ENCODE results near the gene SYK. TPM values are rescaled to one million over a fixed set of nuclear protein-coding genes. Genes with fewer than 3 reads are reported as not detected.

Gene SYK
- total RNA-seq, 4 donors from 2014 or later: 7.0 to 16.6 (median 8.7) TPM

GRCh38 chr9:90857855-90858254 is 56.2 kb downstream of the SYK start:
- Histone ChIP-seq H3K9me3 (no peaks in the 10 kb centered on the region), H3K36me3 (peaks cover 0 to 3% (median 0%) of the 10 kb centered on the region in 4 donors), H3K27me3 (no peaks in the 10 kb centered on the region), H3K4me1 (peaks cover 0 to under 1% (median under 1%) of the 10 kb centered on the region in 4 donors), H3K27ac (replicated peaks in 1 of 4) (no peak overlapping the region), H3K4me3 (no peak overlapping the region)
- intact Hi-C loops (cut with DNase I): no loop called here
- 85% methylated on average over 5 of the region's 5 CpGs for WGBS
- TF ChIP-seq POLR2AphosphoS5 (IDR thresholded peaks at IDR 0.05) (no peak), EP300 (IDR thresholded peaks at IDR 0.05) (no peak), CTCF (IDR thresholded peaks at IDR 0.05) (no peak), POLR2A (IDR thresholded peaks at IDR 0.05; ENCODE audit: low read depth) (no peak)
- no peak for DNase-seq (ENCODE audit: extremely low spot score)

DNA sequence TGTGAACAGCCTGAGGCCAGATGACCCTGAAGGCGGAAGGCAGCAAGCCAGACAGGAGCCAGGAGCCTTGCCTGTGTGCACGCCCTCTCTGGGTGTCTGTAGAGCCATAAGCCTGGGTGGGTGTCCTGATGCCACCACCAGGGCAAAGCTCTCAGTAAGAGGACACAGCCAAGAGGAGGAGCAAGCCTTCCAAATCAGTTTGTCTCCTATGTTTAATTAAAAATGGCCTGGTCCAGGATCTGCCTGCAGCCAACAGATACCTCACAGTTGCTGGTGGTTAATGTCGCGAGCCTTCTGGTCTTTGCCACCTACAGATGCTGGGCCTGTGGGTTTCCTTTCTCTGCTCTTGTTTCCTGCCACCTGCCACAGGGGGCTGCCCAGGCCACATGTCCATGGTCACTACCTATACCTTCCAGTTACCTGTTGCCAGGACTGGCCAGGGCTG is 56.9 kb downstream of the SYK start:
- Histone ChIP-seq H3K36me3 (peaks cover 0 to 6% (median 0%) of the 10 kb centered on the region in 4 donors), H3K9me3 (no peaks in the 10 kb centered on the region), H3K4me1 (no peaks in the 10 kb centered on the region), H3K27ac (replicated peaks in 1 of 4) (no peak overlapping the region), H3K27me3 (no peaks in the 10 kb centered on the region), H3K4me3 (no peak overlapping the region)
- 86% methylated on average over 3 of the region's 4 CpGs for WGBS
- intact Hi-C loops (cut with DNase I): no loop called here
- no peak for DNase-seq (ENCODE audit: extremely low spot score)
- TF ChIP-seq POLR2AphosphoS5 (IDR thresholded peaks at IDR 0.05): no peak
- no peak for TF ChIP-seq POLR2A (IDR thresholded peaks at IDR 0.05; ENCODE audit: low read depth)
- no peak for TF ChIP-seq CTCF (IDR thresholded peaks at IDR 0.05)
- TF ChIP-seq EP300 (IDR thresholded peaks at IDR 0.05): no peak

DNA sequence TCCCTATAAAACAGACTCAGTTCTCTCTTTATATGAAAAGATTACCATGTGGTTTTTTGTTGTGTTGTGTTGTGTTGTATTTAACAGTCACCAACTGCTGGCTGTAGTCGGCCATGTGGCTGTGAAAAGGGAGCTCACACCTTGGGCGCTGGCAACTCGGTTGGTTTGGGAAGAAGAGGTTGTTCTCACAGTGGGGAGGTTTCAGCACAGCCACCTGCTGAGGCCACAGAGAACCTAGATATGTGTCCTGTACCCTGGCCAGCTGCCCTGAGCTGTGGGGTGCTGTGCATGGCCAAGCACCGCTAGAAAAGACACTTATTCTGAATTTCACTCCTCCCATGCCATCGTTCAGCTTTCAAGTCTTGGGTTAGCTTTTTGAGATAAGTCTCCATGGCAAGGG is 58.8 kb downstream of the SYK start:
- Histone ChIP-seq H3K27me3 (no peaks in the 10 kb centered on the region), H3K4me1 (no peaks in the 10 kb centered on the region), H3K9me3 (no peaks in the 10 kb centered on the region), H3K4me3 (no peak overlapping the region), H3K27ac (replicated peaks in 1 of 4) (no peak overlapping the region), H3K36me3 (peaks cover 0 to 6% (median 0%) of the 10 kb centered on the region in 4 donors)
- 85% methylated on average over 5 of the region's 5 CpGs for WGBS
- no peak for TF ChIP-seq POLR2A (IDR thresholded peaks at IDR 0.05; ENCODE audit: low read depth)
- no peak for TF ChIP-seq EP300 (IDR thresholded peaks at IDR 0.05)
- no peak for TF ChIP-seq CTCF (IDR thresholded peaks at IDR 0.05)
- no peak for TF ChIP-seq POLR2AphosphoS5 (IDR thresholded peaks at IDR 0.05)
- intact Hi-C loops (cut with DNase I): no loop called here
- no peak for DNase-seq (ENCODE audit: extremely low spot score)

GRCh38 chr9:90860826-90861225 is 59.2 kb downstream of the SYK start:
- intact Hi-C loops (cut with DNase I): no loop called here
- Histone ChIP-seq H3K4me3 (no peak overlapping the region), H3K36me3 (peaks cover 0 to 6% (median 0%) of the 10 kb centered on the region in 4 donors), H3K9me3 (no peaks in the 10 kb centered on the region), H3K27ac (replicated peaks in 1 of 4) (no peak overlapping the region), H3K27me3 (no peaks in the 10 kb centered on the region), H3K4me1 (no peaks in the 10 kb centered on the region)
- WGBS: 87% methylated on average over 6 of the region's 7 CpGs
- DNase-seq (ENCODE audit: extremely low spot score): no peak
- TF ChIP-seq EP300 (IDR thresholded peaks at IDR 0.05) (no peak), POLR2AphosphoS5 (IDR thresholded peaks at IDR 0.05) (no peak), CTCF (IDR thresholded peaks at IDR 0.05) (no peak), POLR2A (IDR thresholded peaks at IDR 0.05; ENCODE audit: low read depth) (no peak)

- no peak for TF ChIP-seq POLR2AphosphoS5 (IDR thresholded peaks at IDR 0.05)
- TF ChIP-seq CTCF (IDR thresholded peaks at IDR 0.05): no peak
- TF ChIP-seq POLR2A (IDR thresholded peaks at IDR 0.05; ENCODE audit: low read depth): no peak
- TF ChIP-seq EP300 (IDR thresholded peaks at IDR 0.05): no peak
- Histone ChIP-seq H3K36me3 (peaks cover 0 to 6% (median 0%) of the 10 kb centered on the region in 4 donors), H3K4me3 (no peak overlapping the region), H3K9me3 (no peaks in the 10 kb centered on the region), H3K4me1 (no peaks in the 10 kb centered on the region), H3K27me3 (no peaks in the 10 kb centered on the region), H3K27ac (replicated peaks in 1 of 4) (no peak overlapping the region)
- intact Hi-C loops (cut with DNase I): no loop called here
- WGBS: 92% methylated on average over 2 of the region's 2 CpGs
- no peak for DNase-seq (ENCODE audit: extremely low spot score)
Observed at GRCh38 chr9:90861380-90861779, 59.8 kb downstream of the SYK start.
